WI38 (cell line): ENCODE results near the gene APP.

ENCODE experiments used
- H3K4me3 ChIP-seq: 2 replicates; pipeline ENCODE4 v1.5.1; 2011; ENCODE audit warnings: low read depth, mild to moderate bottlenecking, control low read depth, low read length
- CTCF ChIP-seq: IDR thresholded peaks from 2 replicates; pipeline ENCODE4 v1.5.1; 2012; ENCODE audit warnings: low read depth, mild to moderate bottlenecking, control low read depth, low read length

APP gene

DNA sequence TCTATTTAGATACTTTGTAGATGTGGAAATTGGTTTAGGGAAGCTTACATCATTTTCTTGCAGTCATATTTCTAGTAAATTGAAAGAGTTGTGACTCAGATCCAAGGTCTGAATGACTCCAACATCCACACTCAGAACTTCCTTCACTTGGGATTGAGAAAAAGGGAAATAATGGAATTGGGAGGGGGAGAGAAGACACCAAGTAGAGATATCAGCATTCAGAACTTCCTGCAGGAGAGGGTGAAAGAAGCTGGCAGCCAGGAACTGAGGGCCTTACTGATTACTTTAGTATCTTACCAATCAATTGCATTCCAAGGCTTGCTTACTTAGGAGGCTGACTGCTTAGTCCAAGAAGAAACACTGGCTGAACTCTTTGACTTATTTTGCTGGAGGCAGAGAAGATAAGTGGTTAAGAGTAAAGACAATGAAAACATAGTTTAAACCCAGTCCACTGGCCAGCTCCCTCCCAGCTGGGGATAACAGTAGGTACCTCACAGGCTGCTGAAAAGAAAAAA, 21.7 kb downstream of the APP start:
- no peak overlapping the region for H3K4me3 ChIP-seq
- TF ChIP-seq CTCF, result no peak

DNA sequence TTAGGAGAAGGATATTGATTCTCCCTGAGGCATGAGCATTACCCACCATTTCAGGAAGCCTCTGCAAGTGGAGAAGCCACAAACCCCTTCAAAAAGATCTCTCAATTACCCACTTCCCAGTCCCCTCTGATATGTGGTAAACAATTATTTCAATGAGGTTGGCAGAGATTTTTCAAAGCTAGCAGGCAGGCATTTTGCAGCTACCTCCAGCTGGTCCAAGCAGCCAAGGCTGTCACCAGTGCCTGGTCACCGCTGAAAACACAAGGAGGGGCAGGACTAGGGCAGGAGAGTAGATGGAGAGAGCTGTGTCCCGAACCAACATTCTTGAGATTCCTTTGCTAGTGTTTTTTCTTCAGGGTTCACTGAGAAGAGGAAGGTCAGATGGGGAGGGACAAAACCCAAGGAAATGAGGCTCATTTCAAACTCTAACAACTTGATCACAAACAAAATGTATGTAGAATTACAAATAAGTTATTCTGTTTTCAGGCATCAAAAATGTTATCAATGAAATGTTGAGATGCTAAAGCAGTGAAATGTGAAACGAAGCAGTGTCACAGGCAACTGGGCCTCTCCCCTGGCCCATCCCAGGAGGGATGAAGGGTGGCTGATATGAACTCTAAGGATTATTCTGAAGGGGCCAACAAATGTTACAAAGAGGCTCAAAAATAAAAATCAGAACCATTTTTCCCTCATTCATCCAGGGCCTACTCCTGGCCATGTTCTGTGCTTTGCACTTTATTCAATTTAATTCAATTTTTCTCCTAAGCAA, 22.3 kb downstream of the APP start:
- H3K4me3 ChIP-seq, result no peak overlapping the region
- no peak for TF ChIP-seq CTCF

DNA sequence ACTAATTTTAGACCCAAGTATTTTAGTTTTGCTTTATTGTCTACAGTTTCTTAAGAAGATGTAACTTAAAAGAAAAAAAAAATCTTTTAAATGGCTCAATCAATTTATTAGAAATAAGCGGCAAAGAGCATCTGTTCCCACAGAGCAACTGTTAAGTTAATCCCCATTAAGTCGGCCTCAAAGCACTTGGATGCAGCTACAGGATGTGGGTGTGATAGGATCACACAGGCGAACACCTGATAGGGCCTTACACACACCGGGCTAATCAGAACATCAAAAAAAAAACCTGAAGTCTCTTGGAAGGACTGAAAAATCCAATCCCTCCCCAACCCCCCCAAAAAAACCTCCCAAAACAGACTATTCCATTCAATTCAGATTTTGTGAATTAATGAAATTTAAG, 23.0 kb downstream of the APP start:
- no peak overlapping the region for H3K4me3 ChIP-seq
- no peak for TF ChIP-seq CTCF

DNA sequence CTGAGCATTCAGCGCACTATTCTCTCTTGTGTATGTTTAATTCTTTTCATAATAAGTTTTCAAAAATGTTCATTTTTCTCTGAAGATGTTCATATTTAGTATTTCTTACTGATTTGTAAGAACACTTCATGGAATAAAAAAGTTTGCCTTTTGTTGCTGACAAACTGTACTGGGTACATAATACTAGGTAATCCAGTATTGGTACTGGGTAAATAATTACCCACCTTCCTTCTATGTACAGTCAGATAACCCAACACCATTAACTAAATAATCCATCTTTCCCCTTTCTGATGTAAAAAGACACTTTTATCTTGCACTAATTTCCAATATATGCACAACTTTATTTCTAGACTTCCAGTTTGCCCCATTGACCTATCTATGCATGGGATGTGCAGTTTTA, 23.9 kb downstream of the APP start:
- no peak overlapping the region for H3K4me3 ChIP-seq
- TF ChIP-seq CTCF, result no peak

GRCh38 chr21:26144031-26144430, 26.5 kb downstream of the APP start:
- no peak for TF ChIP-seq CTCF
- no peak overlapping the region for H3K4me3 ChIP-seq

DNA sequence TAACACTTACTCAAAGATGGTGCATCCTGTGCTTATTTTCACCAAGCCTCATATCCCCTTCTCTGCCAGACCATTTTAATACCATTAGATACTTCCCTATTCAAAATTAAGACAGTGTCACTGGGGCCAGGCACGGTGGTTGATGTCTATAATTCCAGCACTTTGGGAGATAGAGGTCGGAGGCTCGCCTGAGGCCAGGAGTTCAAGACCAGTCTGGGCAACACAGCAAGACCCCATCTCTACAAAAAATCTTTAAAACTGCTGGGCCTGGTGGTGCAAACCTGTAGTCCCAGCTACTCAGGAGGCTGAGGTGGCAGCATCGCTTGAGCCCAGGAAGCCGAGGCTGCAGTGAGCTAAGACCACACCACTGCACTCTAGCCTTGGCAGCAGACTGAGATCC, 28.2 kb downstream of the APP start:
- H3K4me3 ChIP-seq, result no peak overlapping the region
- no peak for TF ChIP-seq CTCF

- TF ChIP-seq CTCF, result no peak
- no peak overlapping the region for H3K4me3 ChIP-seq
These were observed 29.6 kb downstream of the APP start for GRCh38 chr21:26140926-26141325.
